Mucosa of stomach (tissue), 1 donor: Measurements from ENCODE around the gene LZIC.

Source experiments
- H3K27me3 ChIP-seq: one replicate; pipeline ENCODE4 v1.7.0; 2013; ENCODE audit warnings: mild to moderate bottlenecking, low read length; ENCODE audit not compliant: control insufficient read depth, insufficient read depth
- H3K36me3 ChIP-seq: one replicate; pipeline ENCODE4 v1.7.0; 2013; ENCODE audit warnings: low read length; ENCODE audit not compliant: control insufficient read depth, insufficient read depth
- H3K4me1 ChIP-seq: one replicate; pipeline ENCODE4 v1.7.0; 2013; ENCODE audit warnings: mild to moderate bottlenecking, low read length; ENCODE audit not compliant: control insufficient read depth, insufficient read depth
- H3K4me3 ChIP-seq: one replicate; pipeline ENCODE4 v1.7.0; 2013; ENCODE audit warnings: low read length
- H3K9ac ChIP-seq: one replicate; pipeline ENCODE4 v1.7.0; 2013; ENCODE audit warnings: mild to moderate bottlenecking, low read length, moderate library complexity
- H3K9me3 ChIP-seq: one replicate; pipeline ENCODE4 v1.7.0; 2013; ENCODE audit warnings: mild to moderate bottlenecking, low read length, moderate library complexity; ENCODE audit not compliant: control insufficient read depth
- donor health status: Pancreatic carcinoma.

The LZIC gene

DNA sequence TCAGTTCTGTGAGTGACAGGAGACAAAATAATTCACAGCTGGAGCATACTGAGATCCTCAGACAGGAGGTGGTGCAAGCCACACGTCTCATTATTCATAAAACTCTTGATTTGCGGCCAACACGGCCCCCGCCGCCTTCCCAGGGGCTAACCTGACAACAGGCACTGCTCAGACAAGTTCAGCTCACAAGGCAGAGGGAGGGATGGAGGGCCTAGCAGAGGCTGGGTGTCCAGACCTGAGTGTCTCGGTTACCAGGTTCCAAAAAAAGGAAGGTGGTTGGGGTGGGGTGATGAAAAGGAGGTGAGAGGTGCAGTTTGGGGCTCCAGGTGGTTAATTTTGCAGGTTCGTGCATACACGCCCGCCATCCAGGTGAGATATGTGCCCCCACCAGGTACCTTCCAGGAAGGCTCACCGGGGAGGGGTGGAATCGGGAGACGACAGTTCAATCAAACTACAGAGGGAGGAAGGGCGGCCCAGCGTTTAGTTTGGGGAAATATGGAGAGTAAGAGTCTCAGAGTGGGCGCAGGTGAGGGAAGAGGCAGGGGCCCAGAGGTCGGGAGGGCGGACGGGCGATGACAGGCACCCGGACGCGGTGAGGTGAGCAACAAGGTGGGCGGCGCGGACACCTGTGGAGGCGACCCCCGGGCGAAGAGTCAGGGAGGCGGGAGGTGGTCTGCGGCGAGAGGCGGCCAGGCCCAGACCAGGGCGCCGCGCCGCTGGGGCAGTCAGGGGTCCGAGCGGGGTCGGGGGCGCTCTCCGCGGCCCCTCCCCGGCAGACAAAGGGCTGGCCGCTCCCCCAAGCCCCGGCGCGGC lies 33.8 kb downstream of the LZIC start:
- Histone ChIP-seq H3K4me1 (peaks cover 24% of the 10 kb centered on the region), H3K36me3 (no peaks in the 10 kb centered on the region), H3K27me3 (no peaks in the 10 kb centered on the region), H3K4me3 (peak overlapping the region; percentile 66), H3K9ac (peak overlapping the region; percentile 81), H3K9me3 (no peaks in the 10 kb centered on the region)

DNA sequence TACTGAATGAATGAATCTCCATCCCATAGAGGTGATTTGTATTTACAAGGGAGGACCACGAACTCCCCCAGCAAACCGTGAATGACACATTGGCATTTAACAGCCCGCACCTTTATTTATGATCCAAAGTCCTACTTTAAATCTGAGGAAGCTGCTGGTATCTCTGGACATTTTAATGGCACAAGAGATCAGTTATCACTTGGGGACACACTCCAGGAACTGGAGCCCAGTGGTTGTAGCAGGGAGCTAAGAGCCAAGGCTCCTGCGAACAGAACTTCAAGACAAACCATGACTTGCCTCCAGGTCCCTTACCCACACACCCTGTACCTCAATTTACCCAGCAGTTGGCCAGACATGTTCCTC lies 34.3 kb downstream of the LZIC start:
- Histone ChIP-seq H3K4me1 (peaks cover 24% of the 10 kb centered on the region), H3K36me3 (no peaks in the 10 kb centered on the region), H3K4me3 (peak overlapping the region; percentile 66), H3K9me3 (no peaks in the 10 kb centered on the region), H3K9ac (peak overlapping the region; percentile 81), H3K27me3 (no peaks in the 10 kb centered on the region)

DNA sequence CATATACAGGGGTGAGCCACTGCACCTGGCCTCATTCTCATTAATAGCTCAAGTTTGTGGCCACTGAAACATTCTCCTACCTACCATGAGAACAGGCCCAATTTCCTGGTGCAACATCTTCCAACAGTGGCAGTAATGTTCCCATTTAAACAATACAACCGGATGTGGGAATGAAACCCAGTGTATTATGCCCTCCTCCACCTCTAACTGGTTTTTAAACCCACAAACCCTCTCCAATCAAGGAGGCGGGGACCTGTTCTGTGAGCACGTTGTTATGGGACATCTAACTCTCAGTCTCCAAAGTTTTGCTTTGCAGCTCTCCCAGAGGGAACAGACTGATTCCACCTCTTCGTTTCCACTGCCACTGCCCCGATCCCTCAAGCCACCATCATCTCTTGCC lies 35.8 kb downstream of the LZIC start:
- Histone ChIP-seq H3K4me3 (no peak overlapping the region), H3K27me3 (no peaks in the 10 kb centered on the region), H3K9me3 (no peaks in the 10 kb centered on the region), H3K9ac (no peak overlapping the region), H3K4me1 (peaks cover 32% of the 10 kb centered on the region), H3K36me3 (no peaks in the 10 kb centered on the region)

DNA sequence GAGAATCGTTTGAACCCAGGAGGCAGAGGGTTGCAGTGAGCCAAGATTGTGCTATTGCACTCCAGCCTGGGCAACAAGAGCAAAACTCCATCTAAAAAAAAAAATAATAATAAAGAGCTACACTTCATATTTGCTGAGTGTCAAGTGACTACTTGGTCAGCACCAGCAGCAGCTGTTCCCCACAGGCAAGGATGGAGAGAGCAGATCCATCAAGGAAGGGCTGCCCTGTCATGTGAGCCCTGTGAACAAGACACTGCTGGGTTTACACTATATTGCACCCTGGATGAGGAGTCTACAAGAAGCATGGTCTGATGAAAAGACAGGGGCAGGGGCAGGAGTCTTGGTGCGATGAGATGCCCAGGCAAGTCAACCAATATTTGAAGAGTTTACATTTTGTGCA lies 36.7 kb downstream of the LZIC start:
- H3K4me1 ChIP-seq = peaks cover 40% of the 10 kb centered on the region
- no peaks in the 10 kb centered on the region for H3K27me3 ChIP-seq
- H3K4me3 ChIP-seq = no peak overlapping the region
- H3K9me3 ChIP-seq = no peaks in the 10 kb centered on the region
- no peak overlapping the region for H3K9ac ChIP-seq
- no peaks in the 10 kb centered on the region for H3K36me3 ChIP-seq

DNA sequence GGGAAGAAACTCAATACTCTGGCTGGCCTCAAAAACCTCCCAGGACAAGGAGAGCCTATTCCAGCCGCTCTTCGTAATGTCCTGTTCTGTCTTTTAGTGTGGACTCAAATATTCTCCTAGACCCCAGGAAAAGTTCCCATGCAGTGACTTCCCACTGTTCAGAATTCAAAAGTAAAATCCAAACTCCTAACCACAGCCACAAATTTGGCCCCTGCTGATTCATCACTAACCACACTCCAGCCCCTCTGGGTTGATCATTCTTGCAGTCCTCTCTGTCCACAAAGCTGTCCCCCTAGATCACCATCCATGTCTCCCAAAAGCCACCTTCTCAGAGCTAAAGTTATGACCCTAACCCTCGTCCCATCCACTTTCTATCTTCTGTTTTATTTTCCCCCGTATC lies 38.2 kb downstream of the LZIC start:
- peaks cover 53% of the 10 kb centered on the region for H3K4me1 ChIP-seq
- H3K9ac ChIP-seq = no peak overlapping the region
- H3K36me3 ChIP-seq = no peaks in the 10 kb centered on the region
- no peaks in the 10 kb centered on the region for H3K27me3 ChIP-seq
- no peak overlapping the region for H3K4me3 ChIP-seq
- H3K9me3 ChIP-seq = no peaks in the 10 kb centered on the region

DNA sequence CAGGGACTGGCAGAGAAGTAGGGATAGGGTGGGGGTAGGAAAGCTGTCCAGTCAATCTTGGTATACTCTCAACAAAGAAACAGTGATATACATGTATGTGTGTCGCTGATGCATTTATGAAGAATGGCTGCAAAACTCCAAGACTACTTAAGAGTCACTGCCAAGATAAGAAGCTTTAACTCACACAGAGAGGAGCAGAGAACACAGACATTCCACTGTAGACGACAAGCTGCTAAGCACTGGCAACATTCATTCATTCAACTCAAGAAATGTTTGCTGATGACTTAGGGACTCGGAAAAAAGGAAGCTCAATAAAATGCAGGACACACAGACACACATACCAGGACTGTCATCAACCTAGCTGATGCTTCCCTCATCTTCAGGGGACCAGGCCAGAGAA lies 38.6 kb downstream of the LZIC start:
- H3K4me1 ChIP-seq = peaks cover 57% of the 10 kb centered on the region
- no peak overlapping the region for H3K9ac ChIP-seq

DNA sequence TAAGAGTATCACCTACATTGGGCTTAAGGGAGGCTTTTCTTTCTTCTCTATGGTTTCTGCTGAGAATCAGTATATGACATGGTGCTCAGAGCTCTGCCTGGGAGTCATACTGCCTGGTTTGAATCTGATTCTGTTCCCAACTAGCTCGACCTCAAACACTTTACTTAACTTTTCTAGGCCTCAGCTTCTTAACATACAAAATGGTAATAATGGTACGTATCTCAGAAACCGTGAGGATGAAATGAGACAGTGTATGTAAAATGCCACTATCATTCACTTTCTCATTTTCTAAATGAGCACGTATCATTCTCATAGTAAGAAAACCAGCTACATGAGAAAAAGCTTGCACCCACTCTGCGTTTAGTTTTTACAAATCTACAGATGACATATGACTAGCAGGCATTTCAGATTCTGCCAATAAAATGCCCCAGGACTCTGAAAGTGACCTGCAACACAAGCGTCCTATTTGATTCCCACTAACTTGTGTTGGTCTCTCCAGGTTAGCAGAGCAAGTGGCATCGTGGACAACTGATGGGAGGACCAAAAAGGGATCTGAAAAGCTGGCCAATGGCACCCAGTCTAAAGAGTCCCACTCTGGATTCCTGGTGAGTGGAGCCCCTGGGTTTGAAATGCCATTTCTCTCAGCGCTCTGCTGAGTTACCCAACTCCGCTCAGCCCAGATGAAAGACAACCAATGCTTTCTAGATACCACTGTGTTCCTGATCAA lies 39.2 kb downstream of the LZIC start:
- no peak overlapping the region for H3K9ac ChIP-seq
- no peaks in the 10 kb centered on the region for H3K36me3 ChIP-seq
- H3K4me1 ChIP-seq = peaks cover 55% of the 10 kb centered on the region
- H3K9me3 ChIP-seq = no peaks in the 10 kb centered on the region
- H3K4me3 ChIP-seq = no peak overlapping the region
- no peaks in the 10 kb centered on the region for H3K27me3 ChIP-seq

More for the DNA sequence above, 38.6 kb downstream of the LZIC start:
- Histone ChIP-seq H3K9me3 (no peaks in the 10 kb centered on the region), H3K4me3 (no peak overlapping the region), H3K27me3 (no peaks in the 10 kb centered on the region), H3K36me3 (no peaks in the 10 kb centered on the region)

DNA sequence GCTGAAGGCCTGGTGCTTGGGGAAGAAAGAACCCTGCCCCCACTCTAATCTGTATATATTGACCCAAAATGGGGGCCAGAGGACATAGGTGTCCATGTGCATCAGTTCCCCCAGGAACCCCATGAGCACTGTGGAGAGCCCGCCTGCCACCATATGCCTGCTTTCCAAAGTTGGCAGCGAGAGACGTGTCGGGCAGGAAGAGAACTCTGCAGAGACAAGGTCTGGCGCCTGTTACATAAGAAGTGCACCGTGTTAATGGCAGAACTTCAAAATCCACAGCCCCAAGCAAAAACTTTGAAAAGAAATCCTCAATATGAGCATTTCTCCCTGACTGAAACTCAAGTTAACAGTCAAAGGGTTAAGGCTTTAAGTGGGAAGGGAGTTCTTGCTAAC lies 41.1 kb downstream of the LZIC start:
- no peaks in the 10 kb centered on the region for H3K36me3 ChIP-seq
- no peaks in the 10 kb centered on the region for H3K27me3 ChIP-seq
- H3K9me3 ChIP-seq = no peaks in the 10 kb centered on the region
- H3K4me3 ChIP-seq = no peak overlapping the region
- peaks cover 40% of the 10 kb centered on the region for H3K4me1 ChIP-seq
- no peak overlapping the region for H3K9ac ChIP-seq

DNA sequence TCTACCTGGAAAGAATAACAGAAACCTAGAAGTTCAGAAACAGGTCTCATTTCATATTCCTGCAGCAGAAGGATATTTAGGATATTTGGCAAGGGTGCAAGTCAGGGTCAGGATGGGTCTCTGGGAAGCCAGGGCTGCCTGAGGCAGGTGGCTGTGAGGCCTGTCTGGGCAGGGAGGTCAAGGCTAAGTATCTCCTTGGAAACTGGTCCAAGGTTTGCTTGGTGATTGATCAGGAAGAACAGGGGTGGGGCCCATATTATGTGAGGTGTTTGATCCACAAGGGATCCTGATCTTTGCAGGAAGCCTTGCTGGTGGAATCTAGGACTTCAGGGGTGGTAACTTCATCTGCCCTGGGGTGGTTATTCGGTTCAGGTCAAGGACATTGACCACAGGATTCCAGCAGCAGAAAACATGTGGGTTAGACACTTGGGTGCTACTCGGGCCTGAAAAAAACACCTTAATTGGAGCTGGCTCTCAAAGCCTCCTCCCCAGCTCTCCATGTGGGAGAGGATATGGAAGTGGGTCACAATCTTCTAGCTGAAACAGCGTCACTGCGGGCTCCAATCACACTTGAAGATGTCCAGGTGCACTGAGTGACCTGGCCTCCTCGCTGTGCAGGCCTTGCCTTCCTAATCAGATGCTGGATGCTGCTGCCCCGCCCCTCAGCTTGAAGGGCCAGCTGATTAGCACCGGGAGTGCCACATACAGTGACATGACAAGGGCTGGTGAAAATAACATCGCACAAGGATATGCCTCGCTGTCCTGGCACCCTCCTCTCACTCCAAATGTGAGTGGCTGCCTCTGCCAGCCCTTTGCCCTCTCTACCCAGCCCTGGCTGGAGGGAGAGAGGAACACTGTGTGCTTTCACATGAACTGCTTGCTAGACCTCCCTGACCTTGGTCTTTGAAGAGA lies 41.8 kb downstream of the LZIC start:
- no peaks in the 10 kb centered on the region for H3K36me3 ChIP-seq
- H3K9ac ChIP-seq = peak overlapping the region; percentile 44
- peaks cover 40% of the 10 kb centered on the region for H3K4me1 ChIP-seq
- H3K9me3 ChIP-seq = no peaks in the 10 kb centered on the region
- H3K27me3 ChIP-seq = no peaks in the 10 kb centered on the region
- peak overlapping the region; percentile 1 for H3K4me3 ChIP-seq

DNA sequence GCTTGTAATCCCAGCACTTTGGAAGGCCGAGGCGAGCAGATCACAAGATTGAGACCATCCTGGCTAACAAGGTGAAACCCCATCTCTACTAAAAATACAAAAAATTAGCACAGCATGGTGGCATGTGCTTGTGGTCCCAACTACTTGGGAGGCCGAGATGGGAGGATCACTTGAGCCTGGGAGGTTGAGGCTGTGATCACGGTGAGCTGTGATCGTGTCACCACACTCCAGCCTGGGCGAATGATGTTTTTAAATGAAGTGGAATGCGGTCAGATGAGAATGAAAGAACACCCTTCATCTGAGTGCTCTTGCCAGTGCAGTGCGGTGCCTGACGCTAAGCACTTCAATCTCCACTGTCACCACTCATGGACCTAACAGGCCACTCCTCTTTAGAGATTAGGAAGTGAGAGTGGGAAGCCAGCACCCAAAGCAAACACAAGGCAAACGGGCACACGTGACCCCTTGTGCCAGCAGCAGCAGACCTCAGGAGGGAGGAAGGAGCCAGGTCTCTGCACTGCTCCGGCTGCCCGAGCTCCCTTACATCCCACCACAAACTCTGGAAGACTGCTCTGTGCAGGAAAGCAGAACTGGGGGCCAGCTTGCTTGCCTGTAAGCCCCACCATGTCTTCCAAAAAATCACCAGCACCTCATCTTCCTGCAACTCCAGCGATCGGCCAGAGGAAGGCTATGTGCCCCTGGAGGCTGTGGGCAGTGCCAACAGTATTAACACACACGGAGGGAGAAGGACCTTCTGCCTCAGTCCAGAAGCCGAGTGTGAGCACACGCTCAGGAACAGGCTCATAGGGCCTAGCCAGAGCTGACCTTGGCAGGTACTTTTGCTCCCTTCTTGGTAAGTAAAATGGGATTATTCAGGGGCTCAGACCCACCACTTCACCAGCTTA lies 42.8 kb downstream of the LZIC start:
- H3K9me3 ChIP-seq = no peaks in the 10 kb centered on the region
- H3K27me3 ChIP-seq = no peaks in the 10 kb centered on the region
- H3K9ac ChIP-seq = peak overlapping the region; percentile 44
- H3K4me1 ChIP-seq = peaks cover 40% of the 10 kb centered on the region
- H3K36me3 ChIP-seq = no peaks in the 10 kb centered on the region
- peak overlapping the region; percentile 1 for H3K4me3 ChIP-seq

DNA sequence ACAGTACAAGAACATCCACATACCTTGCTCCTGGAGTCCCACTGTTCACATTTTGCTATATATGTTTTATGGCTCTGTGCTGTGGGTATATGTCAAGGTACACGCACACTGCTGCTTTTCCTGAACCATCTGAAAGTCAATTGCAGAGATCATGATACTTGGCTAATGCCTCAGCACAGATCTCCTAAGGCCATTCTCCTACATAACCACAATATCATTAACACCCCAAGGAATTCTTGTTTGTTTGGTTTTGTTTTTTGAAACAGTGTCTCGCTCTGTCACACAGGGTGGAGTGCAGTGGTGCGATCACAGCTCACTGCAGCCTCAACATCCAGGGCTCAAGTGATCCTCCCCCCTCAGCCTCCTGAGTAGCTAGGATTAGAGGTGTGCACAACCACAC lies 49.1 kb downstream of the LZIC start:
- Histone ChIP-seq H3K36me3 (no peaks in the 10 kb centered on the region), H3K9ac (no peak overlapping the region), H3K9me3 (no peaks in the 10 kb centered on the region), H3K4me3 (no peak overlapping the region), H3K4me1 (peaks cover 32% of the 10 kb centered on the region), H3K27me3 (no peaks in the 10 kb centered on the region)
